Heart left ventricle (tissue), 16 donors: ENCODE results near the gene BCL3. TPM values are rescaled to one million over a fixed set of nuclear protein-coding genes. Genes with fewer than 3 reads are reported as not detected.

Experiments used
- ATAC-seq, 4 donors: fragments of 200-7000 bp; cut with Tn5 transposase; one replicate each; pipeline ENCODE4 v1.9.1; 2020 to 2022; ENCODE audit warnings: moderate library complexity in 4 of 4, mild to moderate bottlenecking in 3 of 4, moderate number of reproducible peaks in 1 of 4
- DNase-seq, 5 donors: peaks; one replicate each; pipeline ENCODE4 v3.0.0-alpha.2; 2020
- H3K27ac ChIP-seq, 12 donors: fragments of 200-600 bp; sonication (generic) in 4 of 12; one replicate each; pipeline versions ENCODE4 v1.5.0 to v1.8.0; 2016 to 2022; ENCODE audit warnings: mild to moderate bottlenecking in 2 of 12
- H3K27me3 ChIP-seq, 9 donors: fragments of 200-600 bp; sonication (generic) in 2 of 9; one replicate each; pipeline versions ENCODE4 v1.5.1 to v1.8.0; 2016 to 2022; ENCODE audit warnings: mild to moderate bottlenecking in 3 of 9
- H3K36me3 ChIP-seq, 9 donors: fragments of 200-600 bp; sonication (generic) in 2 of 9; one replicate each; pipeline versions ENCODE4 v1.5.0 to v1.8.0; 2018 to 2022; ENCODE audit warnings: mild to moderate bottlenecking in 2 of 9
- H3K4me1 ChIP-seq, 12 donors: fragments of 200-600 bp; sonication (generic) in 4 of 12; one replicate each; pipeline versions ENCODE4 v1.5.0 to v1.8.0; 2016 to 2022; ENCODE audit warnings: mild to moderate bottlenecking in 3 of 12
- H3K4me3 ChIP-seq, 12 donors: fragments of 200-600 bp; sonication (generic) in 4 of 12; one replicate each; pipeline versions ENCODE4 v1.5.0 to v1.8.0; 2017 to 2022; ENCODE audit warnings: mild to moderate bottlenecking in 9 of 12, moderate library complexity in 4 of 12
- H3K9me3 ChIP-seq, 12 donors: fragments of 200-600 bp; sonication (generic) in 4 of 12; one replicate each; pipeline versions ENCODE4 v1.5.0 to v1.8.0; 2016 to 2022; ENCODE audit warnings: mild to moderate bottlenecking in 1 of 12
- CTCF ChIP-seq, 12 donors: fragments of 200-600 bp; sonication (generic) in 4 of 12; IDR thresholded peaks; one replicate each; pipeline versions ENCODE4 v1.5.0 to v1.8.0; 2018 to 2022; ENCODE audit warnings: antibody characterized with exemption in 12 of 12, mild to moderate bottlenecking in 5 of 12
- POLR2A ChIP-seq, 2 donors: fragments of 450-650 bp; IDR thresholded peaks; one replicate each; pipeline ENCODE4 v1.6.1; 2017; ENCODE audit warnings: antibody characterized with exemption in 2 of 2, mild to moderate bottlenecking in 2 of 2, moderate library complexity in 2 of 2
- WGBS, 4 donors: extraction: QIAGEN DNeasy Blood & Tissue Kit in 2 of 4; methylation state at CpG; one replicate each; pipeline versions ENCODE4 v1.1.5 to v1.1.7; 2013 to 2018; 5-methylcytosine and 5-hydroxymethylcytosine counted together
- intact Hi-C, 10 donors: fragments of 100-400 bp; cut with DNase I; formaldehyde crosslinking; loops; one replicate each; pipeline versions ENCODE4 v1.11.1 to v1.14.2; 2022
- polyA plus RNA-seq, 2 donors: library from polyadenylated mRNA; stranded (reverse); fragments of 200-250 nt; gene quantifications; one replicate each; pipeline ENCODE4 v1.2.3, GENCODE V29; 2013
- total RNA-seq, 9 donors: library from RNA; depleted of rRNA in 2 of 9; stranded (reverse); fragments of >200 nt in 2 of 9; fragmentation: NEBNext Ultra II Directional in 3 of 9; extraction: Animal tissue kit (Norgen Biotek cat#: 25700) in 3 of 9; gene quantifications; one replicate each; pipeline versions ENCODE4 v1.1.0 to v1.2.4, GENCODE V29; 2016 to 2023
- donor health status: ischemic (EF 13 %, LVEDD 7.1; RV severe dilation, severe dysfunction).
- donor health status: healthy with polysubstance abuse.
- donor health status: DM: no; HTN: yes; CAD: no.
- donor health status: DM: no; HTN: no; CAD: no.
- donor health status: ischemic (EF 25% LVEDD 6.9; RV normal size, moderate dysfunction).
- donor health status: ischemic (EF 25% LVEDD 5.7; RV mildly dilated, moderate dysfunction).
- donor health status: healthy.
- donor health status: DM: yes; HTN: yes; CAD: no.
- donor health status: ischemic (EF 35%, LVEDD 5.7; RV mildly dilated, moderate dysfunction).
- donor health status: nonischemic (EF 11% LVEDD 7.7; RV severe dilation, severe dysfunction).
- donor health status: DM: yes; HTN: yes; CAD: no.
- donor health status: PGD.
- donor health status: ischemic (EF 29% LVEDD 5.4; RV normal size, mild dysfunction).
- donor health status: nonischemic (EF 23%, LVEDD 6.1; RV moderate dilation, normal function).

Gene BCL3
- total and polyA plus RNA-seq, 11 donors: 11.7 to 90.5 (median 18.9) TPM

- TF ChIP-seq POLR2A (IDR thresholded peaks at IDR 0.05): no peak
- TF ChIP-seq CTCF (IDR thresholded peaks at IDR 0.05): no peak
- intact Hi-C loops: no loop called here
- H3K27me3 ChIP-seq: no peaks in the 10 kb centered on the region
- no peak for ATAC-seq
- H3K9me3 ChIP-seq: no peaks in the 10 kb centered on the region
- no peak for DNase-seq
- 82 to 88% (median 87%) methylated on average over 17 of the region's 17 CpGs for WGBS, 4 donors
- no peak overlapping the region for H3K4me3 ChIP-seq
- H3K36me3 ChIP-seq: no peaks in the 10 kb centered on the region
- no peak overlapping the region for H3K27ac ChIP-seq
- H3K4me1 ChIP-seq: no peaks in the 10 kb centered on the region
Measured at GRCh38 chr19:44702551-44703176, 45.8 kb upstream of the BCL3 start.

- no peak for TF ChIP-seq CTCF (IDR thresholded peaks at IDR 0.05)
- no peak for TF ChIP-seq POLR2A (IDR thresholded peaks at IDR 0.05)
- Histone ChIP-seq H3K27ac (no peak overlapping the region), H3K27me3 (no peaks in the 10 kb centered on the region), H3K36me3 (no peaks in the 10 kb centered on the region), H3K9me3 (no peaks in the 10 kb centered on the region), H3K4me3 (no peak overlapping the region), H3K4me1 (no peaks in the 10 kb centered on the region)
- no peak for DNase-seq
- ATAC-seq: no peak
- intact Hi-C loops: no loop called here
- WGBS, 4 donors: 89 to 91% (median 90%) methylated on average over 24 to 28 of the region's 28 CpGs
Measured at GRCh38 chr19:44703336-44704078, 45.0 kb upstream of the BCL3 start.

- Histone ChIP-seq H3K27ac (no peak overlapping the region), H3K4me1 (no peaks in the 10 kb centered on the region), H3K27me3 (no peaks in the 10 kb centered on the region), H3K4me3 (no peak overlapping the region), H3K9me3 (no peaks in the 10 kb centered on the region), H3K36me3 (no peaks in the 10 kb centered on the region)
- DNase-seq (no peak), ATAC-seq (no peak)
- 90 to 95% (median 93%) methylated on average over 1 of the region's 1 CpG for WGBS, 4 donors
- TF ChIP-seq POLR2A (IDR thresholded peaks at IDR 0.05) (no peak), CTCF (IDR thresholded peaks at IDR 0.05) (no peak)
- intact Hi-C loops: no loop called here
Measured at GRCh38 chr19:44704982-44705381, 43.5 kb upstream of the BCL3 start.

- Histone ChIP-seq H3K27me3 (no peaks in the 10 kb centered on the region), H3K4me3 (no peak overlapping the region), H3K27ac (no peak overlapping the region), H3K36me3 (no peaks in the 10 kb centered on the region), H3K4me1 (peaks cover 0 to 1% (median 0%) of the 10 kb centered on the region in 12 donors), H3K9me3 (no peaks in the 10 kb centered on the region)
- ATAC-seq: no peak
- TF ChIP-seq CTCF (IDR thresholded peaks at IDR 0.05) (no peak), POLR2A (IDR thresholded peaks at IDR 0.05) (no peak)
- 94 to 96% (median 95%) methylated on average over 8 to 12 of the region's 12 CpGs for WGBS, 4 donors
- intact Hi-C loops: no loop called here
- DNase-seq: no peak
Measured at GRCh38 chr19:44705502-44706010, 43.0 kb upstream of the BCL3 start.
